IPS DF 19.7 (cell line): Measurements from ENCODE around the gene EPHB2.

Source experiments
- DNase-seq: peaks from one replicate; pipeline ENCODE4 v3.0.0-alpha.2; 2013; ENCODE audit warnings: low read depth, low spot score

EPHB2 gene

DNA sequence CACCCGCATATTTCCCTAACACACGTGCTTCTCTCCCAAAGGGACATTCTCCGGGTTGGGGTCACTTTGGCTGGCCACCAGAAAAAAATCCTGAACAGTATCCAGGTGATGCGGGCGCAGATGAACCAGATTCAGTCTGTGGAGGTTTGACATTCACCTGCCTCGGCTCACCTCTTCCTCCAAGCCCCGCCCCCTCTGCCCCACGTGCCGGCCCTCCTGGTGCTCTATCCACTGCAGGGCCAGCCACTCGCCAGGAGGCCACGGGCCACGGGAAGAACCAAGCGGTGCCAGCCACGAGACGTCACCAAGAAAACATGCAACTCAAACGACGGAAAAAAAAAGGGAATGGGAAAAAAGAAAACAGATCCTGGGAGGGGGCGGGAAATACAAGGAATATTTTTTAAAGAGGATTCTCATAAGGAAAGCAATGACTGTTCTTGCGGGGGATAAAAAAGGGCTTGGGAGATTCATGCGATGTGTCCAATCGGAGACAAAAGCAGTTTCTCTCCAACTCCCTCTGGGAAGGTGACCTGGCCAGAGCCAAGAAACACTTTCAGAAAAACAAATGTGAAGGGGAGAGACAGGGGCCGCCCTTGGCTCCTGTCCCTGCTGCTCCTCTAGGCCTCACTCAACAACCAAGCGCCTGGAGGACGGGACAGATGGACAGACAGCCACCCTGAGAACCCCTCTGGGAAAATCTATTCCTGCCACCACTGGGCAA lies 202.9 kb downstream of the EPHB2 start:
- DNase-seq = no peak

DNA sequence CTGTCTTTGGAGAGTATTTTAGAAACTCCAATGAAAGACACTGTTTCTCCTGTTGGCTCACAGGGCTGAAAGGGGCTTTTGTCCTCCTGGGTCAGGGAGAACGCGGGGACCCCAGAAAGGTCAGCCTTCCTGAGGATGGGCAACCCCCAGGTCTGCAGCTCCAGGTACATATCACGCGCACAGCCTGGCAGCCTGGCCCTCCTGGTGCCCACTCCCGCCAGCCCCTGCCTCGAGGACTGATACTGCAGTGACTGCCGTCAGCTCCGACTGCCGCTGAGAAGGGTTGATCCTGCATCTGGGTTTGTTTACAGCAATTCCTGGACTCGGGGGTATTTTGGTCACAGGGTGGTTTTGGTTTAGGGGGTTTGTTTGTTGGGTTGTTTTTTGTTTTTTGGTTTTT lies 203.5 kb downstream of the EPHB2 start:
- DNase-seq = no peak

DNA sequence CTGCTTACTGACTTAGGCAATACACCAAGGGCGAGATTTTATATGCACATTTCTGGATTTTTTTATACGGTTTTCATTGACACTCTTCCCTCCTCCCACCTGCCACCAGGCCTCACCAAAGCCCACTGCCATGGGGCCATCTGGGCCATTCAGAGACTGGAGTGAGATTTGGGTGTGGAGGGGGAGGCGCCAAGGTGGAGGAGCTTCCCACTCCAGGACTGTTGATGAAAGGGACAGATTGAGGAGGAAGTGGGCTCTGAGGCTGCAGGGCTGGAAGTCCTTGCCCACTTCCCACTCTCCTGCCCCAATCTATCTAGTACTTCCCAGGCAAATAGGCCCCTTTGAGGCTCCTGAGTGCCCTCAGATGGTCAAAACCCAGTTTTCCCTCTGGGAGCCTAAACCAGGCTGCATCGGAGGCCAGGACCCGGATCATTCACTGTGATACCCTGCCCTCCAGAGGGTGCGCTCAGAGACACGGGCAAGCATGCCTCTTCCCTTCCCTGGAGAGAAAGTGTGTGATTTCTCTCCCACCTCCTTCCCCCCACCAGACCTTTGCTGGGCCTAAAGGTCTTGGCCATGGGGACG lies 204.1 kb downstream of the EPHB2 start:
- DNase-seq = no peak

DNA sequence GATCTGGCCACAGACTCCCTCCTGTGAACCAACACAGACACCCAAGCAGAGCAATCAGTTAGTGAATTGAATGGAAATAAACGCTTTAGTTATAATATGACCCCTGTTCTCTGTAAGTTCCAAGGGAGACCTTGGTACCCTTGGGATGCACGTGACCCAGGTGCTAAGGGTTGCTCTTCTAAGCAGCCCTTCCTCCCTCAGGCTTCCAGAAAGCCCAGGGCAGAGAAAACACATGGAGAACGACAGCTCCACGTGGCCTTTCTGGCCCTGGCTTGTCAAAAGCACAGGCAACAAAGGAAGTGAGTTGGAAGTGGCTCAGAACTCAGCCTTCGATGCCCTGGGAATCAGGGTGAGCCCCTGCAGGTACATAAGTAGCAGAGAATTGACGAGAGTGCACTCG lies 204.6 kb downstream of the EPHB2 start:
- DNase-seq = no peak

DNA sequence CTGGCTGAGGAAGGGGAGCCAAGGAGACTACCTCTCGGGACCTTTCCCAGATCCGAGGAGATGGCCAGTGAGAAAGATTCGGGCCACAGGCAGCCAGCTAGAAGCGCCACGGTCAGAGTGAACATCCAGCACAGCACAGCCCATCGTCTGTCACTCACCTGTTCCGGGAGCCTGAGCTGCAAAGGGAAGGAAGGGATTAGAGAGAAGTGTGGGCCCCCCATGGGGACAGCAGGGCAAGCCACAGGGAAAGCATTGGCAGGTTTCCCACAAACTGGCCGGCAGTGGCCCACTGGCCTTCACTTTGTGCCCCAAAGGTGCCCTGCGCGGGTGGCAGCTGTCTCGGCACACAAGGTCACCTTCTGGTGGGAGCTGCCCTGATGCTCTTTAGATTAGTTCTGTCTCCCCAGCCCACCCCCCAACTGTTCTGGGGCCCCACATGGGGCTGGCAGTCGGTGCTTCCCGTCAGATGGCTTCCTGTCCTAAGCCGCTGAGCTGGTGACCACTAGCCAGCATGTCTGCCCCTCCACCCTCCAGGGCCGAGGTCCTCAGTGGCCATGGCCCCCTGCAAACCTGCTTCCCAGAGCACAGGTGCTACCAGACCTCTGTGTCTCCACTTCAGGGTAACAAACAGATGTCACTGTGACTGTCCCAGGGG lies 205.3 kb downstream of the EPHB2 start:
- no peak for DNase-seq

DNA sequence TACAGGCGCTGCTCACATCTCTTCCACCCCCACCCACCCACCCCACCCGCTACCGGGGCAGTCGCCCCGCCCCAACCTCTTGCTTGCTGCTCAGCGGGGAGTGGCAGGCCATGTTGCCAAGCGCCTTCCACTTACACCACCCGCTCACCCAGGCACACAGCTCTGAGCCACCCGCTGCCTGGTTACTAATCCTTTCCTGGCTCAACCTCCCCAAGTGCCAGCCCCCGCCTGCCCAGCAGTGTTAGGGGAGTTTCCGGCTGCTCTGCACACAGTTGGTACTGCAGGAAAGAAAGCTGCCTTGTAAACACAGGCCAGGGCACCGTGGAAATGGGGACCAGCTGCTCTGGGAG lies 205.8 kb downstream of the EPHB2 start:
- no peak for DNase-seq

DNA sequence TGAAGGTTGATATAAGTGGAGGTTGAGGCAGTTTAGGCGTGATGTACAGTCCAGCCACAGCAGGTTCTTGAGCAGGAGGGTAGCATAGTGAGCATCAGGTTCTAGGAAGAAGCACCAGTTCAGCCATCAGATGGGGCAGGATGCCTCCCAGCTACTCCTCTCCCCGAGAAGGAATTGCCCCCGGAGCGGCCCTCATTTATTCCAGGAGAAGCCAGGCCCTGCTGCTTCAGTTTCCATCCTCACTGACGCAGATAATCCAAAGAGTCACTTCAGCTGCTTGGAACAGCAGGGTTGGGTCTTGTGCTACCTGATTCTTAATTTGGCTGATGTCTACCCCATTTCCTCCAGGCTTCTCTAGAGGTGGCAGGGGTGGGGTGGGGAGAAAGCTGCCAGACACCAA lies 207.3 kb downstream of the EPHB2 start:
- DNase-seq = no peak

DNA sequence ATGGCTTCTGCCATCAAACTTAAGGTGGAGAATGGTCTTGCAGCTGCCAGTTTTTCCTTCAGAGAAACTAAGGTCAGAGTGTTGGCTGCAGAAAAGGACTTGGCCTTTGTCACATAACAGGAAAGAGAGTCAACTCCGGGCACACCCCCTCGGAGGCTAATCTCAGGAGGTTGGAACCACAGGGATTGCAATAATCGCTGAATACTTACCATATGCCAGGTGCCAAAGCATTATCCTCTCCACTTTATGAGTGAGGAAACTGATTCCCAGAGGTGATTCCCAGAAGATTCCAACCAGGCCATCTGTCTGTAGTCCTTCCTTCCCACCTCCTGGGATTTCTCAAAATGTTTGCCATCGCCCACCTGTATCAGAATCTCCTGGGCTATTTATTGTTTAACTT lies 208.0 kb downstream of the EPHB2 start:
- no peak for DNase-seq

DNA sequence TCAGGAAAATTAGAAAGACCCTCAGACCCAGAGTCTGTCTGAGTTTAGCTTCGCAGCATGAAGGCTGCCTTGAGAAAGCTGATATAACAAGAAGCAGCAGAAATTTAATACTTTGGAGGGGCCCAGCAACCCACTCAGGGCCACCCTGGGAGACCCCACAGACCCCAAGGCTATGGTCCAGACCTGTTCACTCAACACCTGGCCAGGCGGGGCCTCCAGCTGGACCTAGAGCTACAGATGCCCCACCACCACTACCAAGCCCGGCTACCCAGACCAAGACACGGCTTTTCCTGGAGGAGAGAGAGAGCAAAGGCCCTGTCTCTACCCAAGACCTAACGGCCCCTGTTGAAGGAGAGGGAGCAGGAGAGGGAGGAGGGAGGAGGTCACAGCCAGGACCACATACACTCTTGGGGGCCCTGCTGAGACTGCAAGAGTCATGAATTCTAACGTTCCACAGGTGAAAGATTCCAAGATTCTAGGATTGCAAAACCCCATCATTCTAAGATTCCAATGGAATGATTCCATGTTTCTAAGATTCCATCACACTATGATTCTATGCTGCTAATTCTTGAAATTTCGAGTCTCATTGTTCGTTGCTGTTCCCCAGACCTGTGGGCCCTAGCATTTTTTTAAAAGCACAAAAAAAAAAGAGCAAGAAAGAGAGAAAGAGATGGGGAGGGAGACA lies 208.8 kb downstream of the EPHB2 start:
- no peak for DNase-seq

DNA sequence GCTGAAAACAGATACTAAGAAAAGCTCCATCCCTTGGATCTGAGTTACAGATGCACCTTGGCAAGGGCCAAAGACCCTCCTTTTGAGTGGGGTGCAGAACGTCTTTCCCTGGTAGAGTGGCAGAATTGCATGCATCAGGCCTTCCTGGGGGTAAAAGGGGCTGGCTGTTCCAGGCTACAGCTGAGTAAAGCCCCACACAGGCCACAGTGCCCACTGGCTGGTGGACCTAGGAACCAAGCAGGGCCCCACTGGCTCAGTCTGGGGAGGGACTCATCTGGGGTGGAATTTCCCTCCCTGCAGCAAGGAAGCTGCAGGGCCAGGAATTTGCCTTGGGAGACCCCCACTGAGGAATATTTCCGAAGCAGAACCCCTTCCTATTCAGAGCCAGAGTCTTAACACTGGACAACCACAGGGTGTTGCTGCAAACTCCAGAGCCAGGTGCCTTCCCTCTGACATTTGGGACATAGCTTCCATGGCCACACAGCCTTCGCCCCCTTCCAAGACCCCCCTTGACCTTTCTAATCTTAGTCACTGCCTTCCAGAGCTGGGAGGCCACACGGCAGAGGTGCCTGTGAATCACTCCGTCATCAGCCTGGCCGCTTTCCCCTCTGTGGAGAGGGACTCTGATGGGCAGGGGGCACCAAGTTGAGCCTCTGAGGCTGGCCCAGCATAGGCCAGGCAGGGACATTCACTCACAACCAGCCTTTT lies 209.5 kb downstream of the EPHB2 start:
- DNase-seq = no peak

DNA sequence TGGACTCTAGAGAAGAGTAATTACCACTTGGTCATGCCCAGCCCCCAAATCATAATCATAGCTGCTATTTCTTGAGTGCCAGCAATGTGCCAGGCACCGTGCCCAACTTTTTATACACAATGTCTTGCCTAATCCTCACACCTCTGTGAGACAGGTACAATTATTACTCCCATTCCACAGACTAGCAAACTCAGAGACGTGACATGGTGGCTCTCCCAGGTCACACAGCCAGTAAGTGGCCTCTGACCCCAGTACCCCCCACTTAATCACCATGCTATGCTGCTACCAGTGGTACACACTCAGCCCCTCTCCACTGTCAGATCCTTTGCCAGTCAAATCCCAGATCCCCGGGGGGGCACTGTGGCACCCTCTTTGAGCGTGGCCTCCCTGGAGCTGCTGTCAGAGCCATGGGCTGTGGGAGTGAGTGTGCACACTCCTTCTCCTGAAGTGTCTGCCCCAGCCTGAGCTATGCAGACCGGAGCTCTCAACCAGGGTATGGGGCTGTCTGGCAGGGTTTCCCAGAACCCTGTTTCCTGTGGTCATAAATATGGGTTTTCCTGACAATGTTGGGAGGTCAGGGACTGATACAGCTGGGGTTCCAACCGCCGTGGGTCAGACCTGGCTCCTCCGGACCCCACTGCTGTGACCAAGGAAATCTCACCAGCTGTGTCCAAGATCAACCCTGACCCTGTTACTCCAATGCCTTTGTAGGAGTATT lies 210.3 kb downstream of the EPHB2 start:
- DNase-seq = no peak

DNA sequence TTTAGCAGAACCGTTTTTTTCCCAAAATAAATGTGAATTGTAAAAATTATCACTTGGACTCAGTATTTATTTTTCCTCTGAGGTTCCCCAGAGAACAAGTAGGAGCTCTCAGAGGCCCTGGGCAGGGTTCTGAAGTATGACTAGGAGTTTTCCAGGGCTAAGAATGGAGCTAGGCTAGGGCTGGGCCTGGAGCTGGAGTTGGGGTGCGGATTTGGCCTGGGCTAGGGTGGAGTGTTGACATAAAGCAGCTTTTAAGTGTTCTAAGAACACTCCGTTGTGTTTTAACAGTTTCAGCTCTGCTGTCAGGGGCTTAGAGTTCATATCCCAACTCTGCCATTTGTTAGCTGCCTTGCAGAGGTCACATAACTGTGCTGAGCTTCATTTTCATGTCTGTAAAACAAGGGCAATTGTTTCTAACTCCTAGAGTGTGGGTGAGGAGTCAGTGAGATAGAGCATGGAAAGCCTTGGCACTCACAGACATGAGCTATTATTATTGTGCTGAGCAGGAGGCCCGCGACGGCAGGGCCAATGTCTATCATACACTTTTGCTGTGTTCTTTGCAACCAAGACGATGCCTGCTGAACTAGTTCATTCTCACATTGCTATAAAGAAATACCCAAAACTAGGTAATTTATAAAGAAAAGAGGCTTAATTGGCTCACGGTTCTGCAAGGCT lies 210.9 kb downstream of the EPHB2 start:
- DNase-seq = no peak

DNA sequence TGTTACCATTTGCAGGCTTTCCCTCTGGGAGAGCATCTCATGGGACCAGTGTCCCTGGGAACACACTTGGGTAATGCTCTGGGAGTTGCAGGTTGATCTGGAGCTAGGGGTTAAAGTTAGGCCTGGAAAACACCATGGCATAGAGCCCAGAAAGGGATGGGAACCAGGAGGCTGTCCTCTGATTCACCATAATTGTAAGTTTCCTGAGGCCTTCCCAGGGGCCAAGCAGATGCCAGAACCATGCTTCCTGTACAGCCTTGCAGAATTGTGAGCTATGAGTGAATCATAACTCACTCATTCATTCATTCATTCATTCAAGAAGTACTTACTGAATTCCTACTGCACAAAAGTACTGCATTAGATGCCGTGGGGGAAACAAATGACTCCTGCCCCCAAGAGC lies 212.0 kb downstream of the EPHB2 start:
- no peak for DNase-seq

DNA sequence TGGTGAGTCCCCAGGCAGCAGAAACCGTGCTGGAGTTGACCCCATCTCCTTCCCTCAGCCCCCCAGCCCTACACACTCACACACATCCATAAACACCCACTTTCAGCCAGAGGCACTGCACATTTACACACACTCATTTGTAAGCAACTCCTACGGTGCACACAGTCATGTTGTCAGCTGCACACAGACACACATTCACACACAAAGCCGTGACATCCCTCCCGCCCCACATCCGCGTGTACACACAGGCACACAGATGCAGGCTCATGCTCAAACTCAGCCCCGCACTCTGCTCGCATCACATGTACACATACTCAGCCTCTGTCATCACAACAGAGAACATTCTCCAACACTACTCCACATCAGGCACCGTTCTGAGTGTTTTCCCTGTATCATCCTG lies 214.5 kb downstream of the EPHB2 start:
- DNase-seq = no peak

DNA sequence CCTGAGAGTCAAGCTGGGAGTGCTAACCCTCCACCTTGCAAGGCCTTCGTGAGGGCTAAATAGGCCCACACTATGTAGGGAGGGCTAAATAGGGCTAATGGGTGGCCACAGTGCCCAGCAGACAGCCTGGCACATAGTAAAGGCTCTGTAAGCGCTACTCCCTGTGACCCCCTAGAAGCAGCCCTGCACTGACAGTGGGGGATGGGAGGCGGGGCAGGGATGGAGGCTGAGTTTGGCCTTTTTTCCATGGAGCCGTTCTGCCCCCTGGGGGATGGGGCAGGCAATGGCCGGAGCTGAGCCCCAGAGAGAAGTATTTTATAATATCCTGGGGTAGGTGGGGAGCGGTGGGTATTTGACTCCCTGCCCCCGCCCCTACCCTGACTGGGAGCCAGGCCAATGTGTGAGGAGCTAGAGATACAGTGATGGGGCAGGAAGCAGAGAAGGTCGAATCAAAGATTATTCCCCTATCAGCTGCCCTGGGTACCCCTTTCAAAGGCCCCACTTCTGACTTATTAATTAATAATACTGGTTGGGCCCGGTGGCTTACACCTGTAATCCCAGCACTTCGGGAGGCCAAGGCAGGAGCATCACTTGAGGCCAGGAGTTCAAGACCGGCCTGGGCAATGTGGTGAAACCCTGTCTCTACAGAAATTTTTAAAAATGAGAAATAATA lies 219.7 kb downstream of the EPHB2 start:
- peak; percentile 47 for DNase-seq

DNA sequence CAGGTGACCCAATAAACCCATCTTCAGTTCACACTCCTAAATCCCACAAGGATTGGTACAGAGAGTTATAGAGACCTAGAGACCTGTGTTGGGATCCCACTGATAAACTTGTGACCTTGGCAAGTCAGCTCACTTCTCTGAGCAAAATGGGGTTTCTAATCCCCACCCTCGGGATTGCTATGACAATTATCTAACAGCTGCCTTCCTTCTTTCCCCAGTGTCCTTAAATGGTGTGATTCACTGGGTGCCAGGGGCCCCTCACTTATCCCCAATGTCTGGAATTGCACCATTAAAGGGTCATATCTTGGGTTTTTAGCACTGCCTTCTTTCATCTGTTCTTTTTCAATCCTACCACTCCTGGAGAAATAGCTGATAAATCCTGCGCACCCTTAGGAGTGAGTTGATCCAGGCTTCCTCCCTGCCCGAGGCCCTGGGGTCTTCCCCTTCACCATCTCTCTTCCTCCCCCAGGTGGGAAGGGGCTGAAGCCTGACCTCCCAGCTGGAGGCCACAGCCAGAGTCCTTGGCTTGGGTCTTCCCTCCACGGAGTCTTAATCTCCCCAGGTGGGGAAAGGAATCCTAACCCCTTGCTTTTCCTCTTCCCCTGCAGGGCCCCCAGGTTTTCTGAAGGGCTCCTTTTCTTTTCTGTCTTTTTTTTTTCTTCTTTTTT lies 222.3 kb downstream of the EPHB2 start:
- DNase-seq = no peak

DNA sequence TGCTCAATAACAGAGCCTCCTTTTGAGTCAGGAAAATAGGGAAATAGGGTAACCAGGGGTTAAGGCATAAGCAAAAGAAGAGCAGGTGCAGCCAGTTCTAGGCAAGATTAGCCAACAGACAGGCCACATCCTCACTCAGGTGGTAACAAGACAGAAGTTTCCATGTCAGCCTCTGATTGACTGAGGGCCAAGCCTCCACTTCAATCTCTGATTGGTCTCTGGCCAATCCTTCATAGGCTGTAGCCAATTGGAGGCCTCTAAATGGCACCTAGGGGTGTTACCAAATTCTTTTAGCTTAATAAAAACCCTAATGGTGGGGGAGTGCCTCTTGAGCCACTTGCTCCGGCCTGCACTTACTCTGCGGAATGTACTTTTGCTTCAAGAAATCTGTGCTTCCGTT lies 224.8 kb downstream of the EPHB2 start:
- no peak for DNase-seq

DNA sequence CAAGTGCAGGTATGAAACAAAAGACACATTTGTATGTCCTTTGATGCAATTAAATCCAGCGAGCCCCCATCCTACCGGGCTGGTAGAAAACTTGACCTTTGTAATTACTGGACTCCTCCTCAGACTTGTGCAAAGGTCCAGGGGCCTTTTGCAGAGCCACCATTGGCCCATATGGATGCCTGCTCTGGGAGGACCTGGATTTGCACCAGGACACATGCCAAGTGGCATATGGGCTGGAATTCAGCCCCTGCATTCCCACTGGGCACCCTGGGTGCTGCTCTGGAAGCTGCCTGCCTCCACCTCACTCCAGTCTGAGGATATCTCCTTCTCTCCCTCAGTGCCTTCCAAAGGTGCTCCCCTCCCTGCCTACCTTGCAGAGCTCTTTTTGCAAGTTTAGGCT lies 226.0 kb downstream of the EPHB2 start:
- no peak for DNase-seq

DNA sequence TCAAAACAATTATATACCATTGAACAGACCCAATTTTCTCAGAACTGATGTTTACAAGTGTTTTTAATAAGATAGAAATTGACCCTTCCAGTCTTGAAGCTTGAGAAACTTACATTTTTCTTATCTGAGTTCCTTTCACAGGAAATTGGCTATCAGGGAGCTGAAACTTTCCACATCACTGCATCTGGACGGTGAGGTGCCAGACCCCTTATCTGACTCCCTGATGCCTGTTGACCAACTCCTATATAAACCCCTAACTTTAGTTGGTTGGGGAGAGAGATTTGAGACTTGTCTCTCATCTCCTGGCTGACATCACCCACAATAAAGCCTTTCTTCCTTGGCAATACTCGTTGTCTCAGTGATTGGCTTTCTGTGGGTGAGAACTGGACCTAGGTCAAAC lies 230.6 kb downstream of the EPHB2 start:
- DNase-seq = no peak
